Activated CD4-positive, CD25-positive, alpha-beta regulatory T cell treated with anti-CD3 and anti-CD28 coated beads, Interleukin-2, amount 50 U/mL, for 72 hours (primary cell): ENCODE results near the gene GLG1.
"Not testable (repeated sequence)": the region's sequence is repeated elsewhere in the genome, so short reads cannot be mapped to it uniquely, and the experiment has no call there.

ENCODE experiments used
- DNase-seq: peaks from one replicate; pipeline ENCODE4 v3.0.0; 2021

Gene GLG1

DNA sequence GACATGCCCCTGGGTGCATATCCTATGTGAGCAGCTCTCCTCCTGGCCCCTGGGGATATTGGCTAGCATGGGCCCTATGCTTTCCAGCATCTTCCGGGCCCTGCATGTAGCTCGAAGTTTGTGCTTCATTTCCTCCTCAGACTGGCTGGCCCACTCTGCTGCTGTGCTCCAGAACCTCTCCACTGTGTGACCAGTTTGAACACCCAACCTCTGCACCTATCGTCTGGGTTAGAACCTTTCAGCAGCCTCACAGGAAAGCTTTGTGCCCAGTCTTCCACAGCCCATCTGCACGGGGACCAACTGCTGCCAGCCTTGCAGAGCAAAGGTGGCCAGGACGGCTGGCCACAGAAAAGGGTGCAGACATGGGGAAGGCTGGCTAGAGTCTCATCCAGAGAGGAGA lies 175.4 kb downstream of the GLG1 start:
- DNase-seq: no peak

GRCh38 chr16:74430036-74430712 lies 176.7 kb downstream of the GLG1 start:
- DNase-seq: not testable (repeated sequence)

DNA sequence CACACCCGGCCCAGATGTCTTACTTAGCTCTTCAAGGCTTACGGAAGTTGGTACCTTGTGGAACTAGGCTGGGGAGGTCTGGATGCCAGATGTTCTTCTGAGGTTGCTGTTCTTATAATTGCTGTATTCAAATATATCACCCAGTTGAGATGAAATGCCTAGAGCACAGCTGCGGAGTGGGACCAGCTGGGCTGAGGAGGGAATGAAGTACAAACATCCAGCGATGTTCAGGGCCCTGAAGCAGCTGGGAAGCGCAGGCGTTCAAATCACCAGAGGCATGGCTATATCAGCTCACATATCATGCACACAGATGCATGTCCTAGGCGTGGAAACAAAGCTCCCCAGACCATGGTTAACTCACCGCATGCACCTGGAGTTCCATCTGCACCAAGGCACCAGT lies 178.4 kb downstream of the GLG1 start:
- not testable (repeated sequence) for DNase-seq

DNA sequence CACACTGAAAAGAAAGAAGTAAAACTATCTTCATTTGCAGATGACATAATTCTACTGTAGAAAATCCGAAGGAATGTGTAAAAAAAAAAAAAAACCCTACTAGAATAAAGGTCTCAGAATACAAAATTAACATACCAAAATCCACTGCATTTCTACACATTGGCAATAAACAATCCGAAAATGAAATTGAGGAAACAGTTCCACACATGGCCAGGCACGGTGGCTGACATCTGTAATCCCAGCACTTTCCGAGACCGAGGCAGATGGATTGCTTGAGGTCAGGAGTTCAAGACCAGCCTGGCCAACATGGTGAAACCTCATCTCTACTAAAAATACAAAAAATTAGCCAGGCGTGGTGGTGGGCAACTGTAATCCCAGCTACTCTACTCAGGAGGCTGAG lies 181.2 kb downstream of the GLG1 start:
- DNase-seq: not testable (repeated sequence)

DNA sequence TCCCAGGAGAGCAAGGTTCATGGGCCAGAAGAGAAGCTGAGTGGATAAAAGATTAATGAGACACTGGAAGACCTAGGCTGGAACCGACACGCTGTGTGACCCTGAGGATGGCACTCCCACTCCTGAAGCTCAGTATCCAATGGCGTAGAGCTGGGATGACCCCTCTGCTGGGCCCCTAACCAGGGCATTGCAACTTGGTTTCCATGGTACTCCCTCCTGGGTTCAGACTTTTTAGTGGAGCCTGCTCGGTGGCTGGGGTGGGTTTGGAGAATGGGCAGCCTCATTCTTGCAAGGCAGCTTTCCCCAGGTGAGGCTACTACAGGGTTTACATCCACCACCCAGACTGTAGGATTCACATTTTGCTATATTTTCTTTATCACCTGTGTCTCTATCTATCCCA lies 183.2 kb downstream of the GLG1 start:
- DNase-seq: not testable (repeated sequence)

DNA sequence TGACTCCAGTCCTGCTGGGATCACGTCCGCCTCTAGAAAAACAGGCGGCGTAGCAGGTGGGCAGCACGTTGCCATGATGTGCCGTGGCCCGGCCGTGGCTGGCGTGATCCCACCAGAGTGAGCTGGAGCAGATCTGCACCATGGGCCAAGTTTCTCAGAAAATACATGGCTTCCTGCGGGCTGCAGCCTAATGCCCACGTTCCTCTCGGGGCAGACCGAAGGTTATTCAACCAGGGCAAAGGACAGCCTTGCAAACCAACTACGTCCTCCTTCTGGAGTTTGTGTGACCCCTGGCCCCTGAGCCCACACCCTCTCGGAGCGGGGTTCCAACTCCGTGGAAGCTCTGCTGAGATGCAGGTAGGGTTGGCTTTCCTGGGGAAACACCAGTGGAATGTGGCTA lies 184.8 kb downstream of the GLG1 start:
- DNase-seq: not testable (repeated sequence)

GRCh38 chr16:74421482-74421785 lies 185.5 kb downstream of the GLG1 start:
- not testable (repeated sequence) for DNase-seq

GRCh38 chr16:74420612-74421481 lies 186.1 kb downstream of the GLG1 start, which contains the start of gene CLEC18B:
CLEC18B (minus strand) TSS chr16:74421478; CDS start chr16:74421270, 208 bp downstream.
- DNase-seq: not testable (repeated sequence)

- DNase-seq: not testable (repeated sequence)
Measured at GRCh38 chr16:74419811-74420210, 187.1 kb downstream of the GLG1 start.

DNA sequence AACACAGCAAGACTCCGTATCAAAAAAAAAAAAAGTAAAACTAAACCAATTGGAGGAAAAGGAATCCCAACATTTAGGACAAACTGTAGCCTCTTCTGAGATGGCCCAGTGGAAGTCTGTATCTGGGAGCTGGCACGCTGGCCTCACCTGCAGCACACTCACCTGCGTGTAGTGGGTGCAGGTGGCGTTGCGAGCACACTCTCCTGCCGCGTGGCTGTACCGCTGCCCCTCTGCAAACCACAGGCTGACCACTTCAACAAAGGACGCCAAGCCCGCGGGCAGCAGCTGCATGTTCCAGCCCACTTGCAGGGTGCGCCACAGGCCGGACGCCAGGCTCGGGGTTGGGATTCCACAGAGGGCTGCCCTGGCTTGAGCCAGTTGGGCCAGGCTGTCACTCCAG lies 189.0 kb downstream of the GLG1 start:
- not testable (repeated sequence) for DNase-seq

- DNase-seq: not testable (repeated sequence)
Measured at GRCh38 chr16:74413920-74414319, 193.0 kb downstream of the GLG1 start.

GRCh38 chr16:74413485-74413884 lies 193.4 kb downstream of the GLG1 start:
- not testable (repeated sequence) for DNase-seq

DNA sequence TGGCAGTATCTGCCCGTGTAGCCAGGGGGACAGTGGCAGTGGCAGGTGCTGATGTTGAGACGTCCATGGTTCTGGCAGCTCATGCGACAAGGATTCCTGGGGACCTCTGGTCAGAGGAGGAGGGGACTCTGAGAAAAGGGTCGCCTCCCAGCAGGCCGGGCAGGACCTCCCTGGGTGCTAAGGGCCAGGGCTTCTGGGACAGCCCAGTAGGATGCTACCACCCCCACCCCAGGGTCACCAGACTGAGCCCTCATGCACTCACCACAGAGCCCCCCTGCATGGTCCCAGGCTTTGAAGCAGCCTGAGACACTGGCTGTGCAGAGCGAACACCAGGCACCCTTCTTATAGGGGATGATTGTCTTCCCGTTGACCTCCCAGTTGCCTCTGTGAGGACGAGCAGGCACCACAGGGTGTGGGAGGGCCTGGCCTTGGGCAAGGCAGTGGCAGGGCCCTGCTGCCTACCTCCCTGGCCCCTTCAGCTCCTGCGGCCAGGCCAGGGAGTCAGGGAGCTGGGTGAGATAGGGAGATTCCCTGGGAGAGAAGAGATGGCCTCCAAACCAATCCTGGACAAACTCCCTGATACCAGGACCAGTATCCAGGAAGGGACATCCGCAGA lies 194.0 kb downstream of the GLG1 start:
- DNase-seq: not testable (repeated sequence)

GRCh38 chr16:74412138-74412774 lies 194.7 kb downstream of the GLG1 start:
- DNase-seq: not testable (repeated sequence)

GRCh38 chr16:74410981-74411380 lies 195.9 kb downstream of the GLG1 start:
- not testable (repeated sequence) for DNase-seq

DNA sequence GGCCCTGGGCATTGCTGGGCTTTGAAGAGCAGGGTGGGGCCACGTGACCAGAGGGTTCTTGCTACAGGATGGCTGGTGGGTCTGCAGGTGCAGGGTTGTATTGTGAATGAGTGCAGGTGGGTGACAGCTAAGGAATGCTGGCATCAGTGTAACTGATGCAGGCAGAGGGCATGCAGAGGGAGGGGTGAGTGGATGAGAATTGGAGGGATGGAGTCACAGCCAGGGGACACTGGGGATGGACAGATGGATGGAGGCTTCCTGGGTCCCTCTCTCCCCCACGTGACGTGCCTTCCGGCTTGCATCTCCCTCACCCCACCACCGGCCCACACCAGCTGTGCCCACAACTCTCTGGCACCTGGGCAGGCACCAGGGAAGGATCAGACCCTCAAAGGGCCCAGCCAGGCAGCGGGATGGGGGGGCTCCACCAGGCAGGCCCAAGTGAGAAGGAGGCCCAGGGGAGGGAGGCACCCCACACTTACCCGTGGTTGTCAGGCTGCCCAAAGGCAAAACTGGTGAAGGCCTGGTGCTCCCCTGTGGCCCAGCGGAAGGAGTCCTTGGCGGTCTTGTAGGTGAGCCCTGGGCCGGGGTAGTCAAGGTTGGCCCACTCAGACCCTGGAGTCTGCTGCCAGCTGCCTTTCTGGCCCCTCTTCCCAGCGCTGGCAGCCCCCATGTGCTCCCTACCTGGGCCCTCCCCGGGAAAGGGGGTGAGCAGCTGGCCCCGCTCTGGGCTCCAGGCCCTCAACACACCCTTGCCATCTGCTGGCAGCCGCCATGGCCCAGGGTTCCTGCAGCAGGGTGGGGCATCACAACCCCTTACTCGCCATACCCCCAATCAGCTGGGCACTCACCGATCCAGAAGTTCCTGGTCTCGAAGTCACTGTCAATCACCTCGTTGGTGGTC lies 196.6 kb downstream of the GLG1 start:
- not testable (repeated sequence) for DNase-seq

- DNase-seq: not testable (repeated sequence)
Measured at GRCh38 chr16:74409185-74409981, 197.5 kb downstream of the GLG1 start.

DNA sequence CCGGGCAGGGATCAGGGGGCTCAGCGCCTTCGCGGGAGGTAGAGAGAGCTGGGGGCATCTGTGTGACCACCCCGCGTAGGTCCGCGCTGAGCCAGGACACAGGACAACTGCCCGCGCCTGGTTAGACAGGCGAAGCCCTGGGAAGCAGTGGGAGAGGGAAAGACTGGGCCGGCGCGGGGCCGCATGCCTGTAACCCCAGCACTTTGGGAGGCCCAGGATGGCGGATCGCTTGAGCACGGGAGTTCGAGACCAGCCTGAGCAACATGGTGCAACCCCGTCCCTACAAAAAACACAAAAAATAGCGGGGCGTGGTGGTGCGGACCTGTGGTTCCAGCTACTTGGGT lies 199.6 kb downstream of the GLG1 start:
- DNase-seq: not testable (repeated sequence)

DNA sequence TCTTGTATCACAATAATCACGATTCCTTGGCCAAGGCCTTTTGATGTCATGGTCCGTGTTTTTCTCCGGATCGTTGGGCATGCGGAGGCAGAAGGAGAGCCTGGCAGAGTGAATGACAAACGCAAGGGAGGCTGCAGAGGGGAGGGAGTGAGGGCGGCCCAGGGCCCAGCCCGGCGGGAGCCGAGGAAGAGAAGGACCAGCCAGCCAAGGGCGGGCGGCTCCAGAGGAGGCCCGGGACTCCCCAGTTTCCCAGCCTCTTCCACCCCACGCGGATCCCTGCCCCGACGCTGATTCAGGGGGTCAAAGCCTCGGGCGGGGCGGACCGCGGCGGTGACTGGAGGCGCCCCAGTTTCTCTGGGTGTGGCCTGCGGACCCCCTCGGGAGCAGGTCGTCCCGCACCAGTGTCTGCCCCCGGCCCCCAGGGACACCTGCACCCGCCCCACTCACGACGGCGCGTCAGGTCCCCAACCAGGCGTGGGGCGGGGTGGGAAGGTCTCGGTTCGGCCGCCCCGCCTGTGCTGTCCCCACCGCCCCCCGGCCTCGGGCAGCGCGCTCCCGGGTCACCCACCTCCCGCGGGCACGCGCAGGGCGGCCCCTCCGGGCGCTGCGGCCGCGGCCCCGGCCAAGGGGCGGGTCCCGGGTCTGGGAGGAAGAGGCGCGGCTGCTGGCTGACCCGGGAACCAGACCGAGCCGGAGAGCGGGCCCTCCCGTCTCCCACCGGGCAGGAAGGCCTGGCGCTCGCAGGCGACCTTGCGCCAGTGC lies 200.1 kb downstream of the GLG1 start:
- not testable (repeated sequence) for DNase-seq

- not testable (repeated sequence) for DNase-seq
Measured at GRCh38 chr16:74404148-74404933, 202.6 kb downstream of the GLG1 start.
